Measurements from ENCODE around the gene PEX26. TPM values are rescaled to one million over a fixed set of nuclear protein-coding genes. Genes with fewer than 3 reads are reported as not detected.

The PEX26 gene
- total and polyA plus RNA-seq, 12 donors: 8.4 to 57.8 (median 34.0) TPM

DNA sequence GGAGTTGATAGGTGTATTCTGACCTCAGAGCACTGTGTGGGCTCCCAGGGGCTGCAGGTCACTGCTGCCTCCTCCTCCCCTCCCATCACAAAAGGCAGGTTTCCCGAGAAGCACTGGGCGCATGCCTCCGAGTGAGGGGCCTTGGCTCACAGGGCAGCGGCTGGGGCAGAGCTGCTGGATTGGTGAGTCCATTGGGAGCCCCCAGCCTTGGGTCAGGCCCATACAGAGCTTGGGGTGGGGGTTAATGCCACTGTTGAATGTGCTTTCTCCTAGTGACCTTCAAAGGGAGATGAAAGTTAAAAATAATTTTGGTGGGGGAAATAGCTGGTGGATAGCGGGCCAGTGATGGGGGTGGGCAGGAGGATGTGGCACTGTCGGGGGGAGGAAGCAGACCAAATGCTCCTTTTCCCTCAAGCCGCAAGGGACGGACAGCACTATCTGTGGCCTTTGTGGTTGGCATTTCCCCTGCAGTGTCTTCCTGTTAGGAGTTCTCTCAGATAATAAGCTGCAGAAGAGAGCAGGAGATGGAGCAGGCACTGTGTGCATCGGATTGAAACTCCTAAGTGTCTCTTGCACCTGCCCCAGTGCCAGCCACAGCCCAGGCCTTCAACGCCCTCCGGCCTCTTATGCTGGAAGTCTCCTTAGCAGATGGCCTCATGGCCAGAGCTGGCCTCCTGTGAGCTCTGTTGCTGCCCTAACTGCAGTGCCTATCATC is 36.0 kb downstream of the PEX26 start:
- TF ChIP-seq, protein P1, sequence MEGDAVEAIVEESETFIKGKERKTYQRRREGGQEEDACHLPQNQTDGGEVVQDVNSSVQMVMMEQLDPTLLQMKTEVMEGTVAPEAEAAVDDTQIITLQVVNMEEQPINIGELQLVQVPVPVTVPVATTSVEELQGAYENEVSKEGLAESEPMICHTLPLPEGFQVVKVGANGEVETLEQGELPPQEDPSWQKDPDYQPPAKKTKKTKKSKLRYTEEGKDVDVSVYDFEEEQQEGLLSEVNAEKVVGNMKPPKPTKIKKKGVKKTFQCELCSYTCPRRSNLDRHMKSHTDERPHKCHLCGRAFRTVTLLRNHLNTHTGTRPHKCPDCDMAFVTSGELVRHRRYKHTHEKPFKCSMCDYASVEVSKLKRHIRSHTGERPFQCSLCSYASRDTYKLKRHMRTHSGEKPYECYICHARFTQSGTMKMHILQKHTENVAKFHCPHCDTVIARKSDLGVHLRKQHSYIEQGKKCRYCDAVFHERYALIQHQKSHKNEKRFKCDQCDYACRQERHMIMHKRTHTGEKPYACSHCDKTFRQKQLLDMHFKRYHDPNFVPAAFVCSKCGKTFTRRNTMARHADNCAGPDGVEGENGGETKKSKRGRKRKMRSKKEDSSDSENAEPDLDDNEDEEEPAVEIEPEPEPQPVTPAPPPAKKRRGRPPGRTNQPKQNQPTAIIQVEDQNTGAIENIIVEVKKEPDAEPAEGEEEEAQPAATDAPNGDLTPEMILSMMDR (IDR thresholded peaks at IDR 0.05): no peak
- no peak for TF ChIP-seq POLR2A (IDR thresholded peaks at IDR 0.05)
- WGBS, 4 donors: 64 to 76% (median 74%) methylated on average over 9 to 11 of the region's 11 CpGs
- no peaks in the 10 kb centered on the region for H3K27me3 ChIP-seq
- intact Hi-C loops (cut with DNase I): no loop called here
- H3K36me3 ChIP-seq (replicated peaks in 1 of 2): no peaks in the 10 kb centered on the region
- no peak for DNase-seq
- H3K4me1 ChIP-seq (replicated peaks in 1 of 2): peaks cover 9 to 21% of the 10 kb centered on the region in 2 donors
- no peak overlapping the region for H3K27ac ChIP-seq
- no peaks in the 10 kb centered on the region for H3K9me3 ChIP-seq (replicated peaks in 1 of 3)
- H3K4me3 ChIP-seq: no peak overlapping the region

DNA sequence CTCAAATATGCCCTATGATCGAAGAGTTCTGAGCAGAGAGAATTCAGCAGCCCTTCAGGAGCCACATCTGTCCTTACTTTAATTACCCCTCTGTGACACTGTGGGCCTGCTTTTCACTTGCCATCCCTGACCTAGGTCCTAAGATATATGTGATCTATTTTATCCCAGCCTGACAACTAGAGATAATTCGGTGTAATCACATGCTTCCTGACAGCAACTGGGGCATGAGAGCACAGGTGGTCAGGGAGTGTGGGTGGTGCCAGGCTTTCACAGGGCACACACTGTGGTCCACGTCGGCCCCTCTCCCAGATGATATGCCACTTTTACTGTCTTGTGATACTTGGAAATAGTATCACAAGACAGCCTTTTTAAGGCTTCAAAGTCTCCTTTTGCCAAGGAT is 36.7 kb downstream of the PEX26 start:
- Histone ChIP-seq H3K27ac (no peak overlapping the region), H3K9me3 (replicated peaks in 1 of 3) (no peaks in the 10 kb centered on the region), H3K27me3 (no peaks in the 10 kb centered on the region), H3K36me3 (replicated peaks in 1 of 2) (no peaks in the 10 kb centered on the region), H3K4me1 (replicated peaks in 1 of 2) (peaks cover 9 to 21% of the 10 kb centered on the region in 2 donors), H3K4me3 (no peak overlapping the region)
- TF ChIP-seq, protein P1 (IDR thresholded peaks at IDR 0.05): no peak
- no peak for TF ChIP-seq POLR2A (IDR thresholded peaks at IDR 0.05)
- 32 to 56% (median 33%) methylated on average over 4 of the region's 4 CpGs for WGBS, 4 donors
- no peak for DNase-seq
- intact Hi-C loops (cut with DNase I): no loop called here

DNA sequence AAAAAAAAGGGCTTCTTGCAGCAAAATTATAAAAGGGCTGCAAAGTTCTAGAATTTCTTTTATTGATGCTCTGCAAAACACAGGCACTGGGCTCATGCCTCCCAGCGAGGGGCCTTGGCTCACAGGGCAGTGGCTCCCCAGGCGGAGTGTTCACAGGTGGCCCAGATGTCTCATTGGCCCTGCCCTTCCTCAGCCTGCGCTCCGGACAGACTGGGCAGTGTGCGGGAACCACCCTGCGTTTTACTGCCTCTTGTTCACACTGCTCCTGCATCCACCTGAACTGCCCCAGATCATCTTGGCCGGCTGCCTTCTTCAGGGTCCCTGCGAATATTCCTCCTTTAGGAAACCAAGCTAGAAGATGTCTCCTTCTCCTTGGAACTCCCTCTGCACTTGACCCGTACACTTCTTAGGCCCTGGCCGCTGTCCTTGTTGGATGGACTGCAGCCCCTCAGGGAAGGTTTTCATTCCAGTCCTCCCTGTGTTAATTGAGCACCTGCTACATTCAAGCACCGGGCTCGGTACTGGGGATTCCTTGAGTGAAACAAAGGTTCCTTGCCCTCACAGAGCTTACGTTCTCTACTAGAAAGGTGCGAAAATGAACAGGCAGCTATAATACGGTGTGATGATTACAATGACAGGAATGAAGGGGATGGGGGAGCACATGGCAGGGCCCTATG is 37.3 kb downstream of the PEX26 start:
- Histone ChIP-seq H3K36me3 (replicated peaks in 1 of 2) (no peaks in the 10 kb centered on the region), H3K9me3 (replicated peaks in 1 of 3) (no peaks in the 10 kb centered on the region), H3K4me1 (replicated peaks in 1 of 2) (peaks cover 6 to 17% of the 10 kb centered on the region in 2 donors), H3K27ac (no peak overlapping the region), H3K27me3 (no peaks in the 10 kb centered on the region), H3K4me3 (no peak overlapping the region)
- 89 to 93% (median 91%) methylated on average over 14 to 15 of the region's 15 CpGs for WGBS, 4 donors
- intact Hi-C loops (cut with DNase I): no loop called here
- DNase-seq: no peak
- no peak for TF ChIP-seq POLR2A (IDR thresholded peaks at IDR 0.05)
- TF ChIP-seq, protein P1 (IDR thresholded peaks at IDR 0.05): no peak

DNA sequence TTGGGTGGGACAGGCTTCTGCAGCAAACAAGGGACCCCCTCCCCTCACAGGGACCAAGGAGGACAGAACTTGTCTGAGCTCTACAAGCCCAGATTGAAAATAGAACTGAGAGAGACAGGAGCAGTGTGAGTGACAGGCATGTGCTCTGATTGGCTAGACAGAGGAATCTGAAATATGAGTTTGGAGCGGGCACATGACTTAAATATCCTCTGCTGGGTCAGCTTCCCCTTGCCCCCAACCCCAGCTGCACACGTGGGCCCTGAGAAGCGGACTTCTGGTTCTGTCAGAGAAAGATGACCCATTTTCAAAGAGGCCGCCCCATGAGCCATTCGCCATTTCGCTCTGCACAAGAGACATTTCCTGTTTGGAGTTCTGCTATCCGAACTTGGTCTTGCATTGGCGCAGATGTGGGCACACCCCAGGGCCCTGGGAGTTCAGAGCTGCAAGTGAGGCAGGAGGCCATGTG is 38.1 kb downstream of the PEX26 start:
- peak in 1 of 7 donors; percentile 9 for DNase-seq
- H3K4me1 ChIP-seq (replicated peaks in 1 of 2): peaks cover 2 to 11% of the 10 kb centered on the region in 2 donors
- intact Hi-C loops (cut with DNase I): no loop called here
- H3K4me3 ChIP-seq: no peak overlapping the region
- no peaks in the 10 kb centered on the region for H3K27me3 ChIP-seq
- H3K36me3 ChIP-seq (replicated peaks in 1 of 2): no peaks in the 10 kb centered on the region
- no peaks in the 10 kb centered on the region for H3K9me3 ChIP-seq (replicated peaks in 1 of 3)
- 72 to 90% (median 83%) methylated on average over 5 to 8 of the region's 8 CpGs for WGBS, 4 donors
- H3K27ac ChIP-seq: no peak overlapping the region
- TF ChIP-seq, protein P1 (IDR thresholded peaks at IDR 0.05): no peak
- TF ChIP-seq POLR2A (IDR thresholded peaks at IDR 0.05): no peak
